GM10266 (cell line): ENCODE data around the gene BIN1.

Experiments used
- DNase-seq: peaks from one replicate; pipeline ENCODE4 v3.0.0; 2012; ENCODE audit errors: extremely low spot score
- TF ChIP-seq, protein P1 (sequence below): IDR thresholded peaks from 2 replicates; pipeline ENCODE4 v1.5.1; 2012; ENCODE audit warnings: mild to moderate bottlenecking, low read depth; ENCODE audit not compliant: control insufficient read depth, insufficient read depth; ENCODE audit errors: missing control alignments

The BIN1 gene

DNA sequence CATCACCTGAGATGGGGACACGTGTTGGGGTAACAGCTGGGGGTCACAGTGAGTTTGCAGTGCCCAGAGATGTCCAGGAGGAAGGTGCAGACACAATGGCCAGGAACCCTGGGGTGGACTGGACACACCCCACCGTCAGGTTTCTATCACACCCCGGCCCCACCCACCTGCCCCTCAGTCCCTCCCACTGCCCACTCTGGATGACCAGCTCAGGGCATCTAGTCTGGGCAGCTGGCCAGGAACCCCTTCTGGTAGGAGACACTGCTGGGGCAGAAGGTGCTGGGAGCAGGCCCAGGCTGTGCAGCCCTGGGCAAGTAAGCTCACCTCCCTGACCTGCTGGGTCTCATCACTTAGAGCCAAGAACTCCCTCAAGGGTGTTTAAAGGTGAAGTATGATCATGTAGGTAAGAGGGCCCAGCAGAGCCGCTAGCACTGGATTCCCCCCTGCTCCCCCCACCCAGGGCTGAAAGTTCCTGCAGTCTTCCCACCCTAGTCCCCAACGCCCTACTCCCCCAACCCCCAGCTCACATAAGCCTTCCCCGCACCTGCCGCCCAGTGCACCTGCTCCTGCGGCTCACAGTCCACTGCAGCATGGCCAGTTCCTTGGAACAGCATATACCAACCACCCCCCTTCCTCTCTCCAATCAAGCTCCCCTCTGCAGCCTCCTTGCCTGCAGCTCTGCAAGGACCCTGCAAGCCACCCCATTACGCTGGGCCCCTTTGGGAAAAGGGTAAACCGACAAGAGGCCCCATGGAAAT is 17.3 kb downstream of the BIN1 start:
- TF ChIP-seq, protein P1, sequence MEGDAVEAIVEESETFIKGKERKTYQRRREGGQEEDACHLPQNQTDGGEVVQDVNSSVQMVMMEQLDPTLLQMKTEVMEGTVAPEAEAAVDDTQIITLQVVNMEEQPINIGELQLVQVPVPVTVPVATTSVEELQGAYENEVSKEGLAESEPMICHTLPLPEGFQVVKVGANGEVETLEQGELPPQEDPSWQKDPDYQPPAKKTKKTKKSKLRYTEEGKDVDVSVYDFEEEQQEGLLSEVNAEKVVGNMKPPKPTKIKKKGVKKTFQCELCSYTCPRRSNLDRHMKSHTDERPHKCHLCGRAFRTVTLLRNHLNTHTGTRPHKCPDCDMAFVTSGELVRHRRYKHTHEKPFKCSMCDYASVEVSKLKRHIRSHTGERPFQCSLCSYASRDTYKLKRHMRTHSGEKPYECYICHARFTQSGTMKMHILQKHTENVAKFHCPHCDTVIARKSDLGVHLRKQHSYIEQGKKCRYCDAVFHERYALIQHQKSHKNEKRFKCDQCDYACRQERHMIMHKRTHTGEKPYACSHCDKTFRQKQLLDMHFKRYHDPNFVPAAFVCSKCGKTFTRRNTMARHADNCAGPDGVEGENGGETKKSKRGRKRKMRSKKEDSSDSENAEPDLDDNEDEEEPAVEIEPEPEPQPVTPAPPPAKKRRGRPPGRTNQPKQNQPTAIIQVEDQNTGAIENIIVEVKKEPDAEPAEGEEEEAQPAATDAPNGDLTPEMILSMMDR = no peak
- no peak for DNase-seq

DNA sequence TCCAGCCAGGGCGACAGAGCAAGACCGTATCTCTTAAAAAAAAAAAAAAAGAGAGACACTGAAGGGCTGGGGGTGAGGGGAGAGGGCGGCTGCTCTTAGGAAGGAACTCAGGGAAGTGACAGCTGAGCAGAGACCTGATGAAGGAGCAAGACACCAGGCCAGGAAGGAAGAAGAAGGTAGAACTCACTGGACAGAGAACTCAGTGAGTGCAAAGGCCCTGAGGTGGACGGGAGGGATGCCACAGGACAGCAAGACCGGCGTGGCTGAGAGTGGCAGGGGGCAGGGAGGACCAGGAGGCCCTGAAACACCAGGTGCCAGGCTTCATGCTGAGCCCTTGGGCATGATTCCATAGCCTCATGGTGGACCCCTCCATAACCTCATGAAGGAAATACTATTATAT is 18.2 kb downstream of the BIN1 start:
- DNase-seq = no peak
- TF ChIP-seq, protein P1 = no peak

DNA sequence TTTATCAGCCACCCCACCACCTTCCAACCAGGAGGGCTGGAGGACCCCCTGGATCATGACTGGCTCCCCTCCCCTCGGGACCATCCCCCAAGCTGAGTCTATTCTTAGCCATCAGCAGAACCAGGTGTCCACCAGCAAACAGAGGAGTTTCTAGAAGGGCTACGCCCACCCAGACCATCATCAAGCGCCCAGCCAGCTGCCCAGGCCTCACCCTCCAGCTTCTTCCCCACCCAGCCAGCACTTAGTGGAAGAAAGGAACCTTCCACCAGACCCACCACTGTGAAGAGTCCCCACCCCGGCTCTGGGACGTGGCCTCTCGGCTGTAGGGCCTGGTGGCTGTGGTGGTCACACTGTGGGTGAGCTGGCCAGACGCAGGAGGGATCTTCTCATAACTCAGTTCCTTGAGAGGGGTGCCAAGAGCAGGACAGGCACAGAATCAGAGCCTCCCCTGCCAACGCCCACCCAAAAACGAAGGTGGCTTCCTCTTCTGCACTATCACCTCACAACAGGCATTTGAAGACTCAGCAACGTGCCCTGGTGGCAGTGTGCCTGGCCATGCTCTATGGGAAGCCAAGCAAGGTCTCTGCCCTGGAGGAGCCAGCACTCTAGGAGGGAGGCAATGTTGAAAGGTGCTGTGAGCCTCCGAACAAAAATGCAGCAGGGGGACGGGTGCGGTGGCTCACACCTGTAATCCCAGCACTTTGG is 19.0 kb downstream of the BIN1 start:
- no peak for DNase-seq
- TF ChIP-seq, protein P1 = no peak

DNA sequence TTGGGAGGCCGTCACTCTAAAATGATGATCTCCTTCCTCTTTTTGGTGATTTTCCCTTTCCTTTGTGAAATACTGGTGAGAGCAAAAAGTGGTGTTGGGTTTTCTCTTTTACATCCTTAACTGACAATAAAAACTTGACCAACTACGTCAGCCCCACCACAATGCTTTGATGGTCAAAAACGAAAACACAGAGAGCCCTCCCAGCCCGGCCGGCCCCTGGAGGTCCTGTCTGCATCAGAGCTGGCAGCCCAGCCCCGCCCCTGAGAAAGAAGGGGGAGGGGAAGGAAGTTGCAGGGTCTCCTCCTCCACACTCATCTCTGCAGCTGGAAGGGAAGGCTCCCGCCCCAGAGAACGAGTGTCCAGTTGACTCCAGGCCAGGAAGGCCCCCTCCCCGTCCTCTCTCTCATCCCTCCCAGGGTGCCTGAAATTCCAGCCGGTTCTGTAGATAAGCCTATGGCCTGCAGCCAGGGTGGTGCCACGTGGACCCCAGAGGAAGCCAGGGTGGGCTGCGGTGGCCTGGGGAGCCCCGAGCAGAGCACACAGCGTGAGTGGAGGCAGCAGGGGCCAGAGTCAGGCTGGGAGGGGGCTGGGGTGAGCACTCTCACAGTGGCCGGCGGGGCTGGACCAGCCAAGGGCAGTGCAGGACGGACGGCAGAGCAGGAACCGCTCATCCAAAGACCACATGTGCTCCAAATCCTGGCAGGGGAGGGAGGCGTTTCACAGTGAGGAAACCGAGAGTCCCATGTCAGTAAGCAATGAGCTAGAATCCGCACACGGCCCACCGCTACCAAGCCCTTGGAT is 19.8 kb downstream of the BIN1 start:
- peak; percentile 78 for DNase-seq
- TF ChIP-seq, protein P1 = no peak

DNA sequence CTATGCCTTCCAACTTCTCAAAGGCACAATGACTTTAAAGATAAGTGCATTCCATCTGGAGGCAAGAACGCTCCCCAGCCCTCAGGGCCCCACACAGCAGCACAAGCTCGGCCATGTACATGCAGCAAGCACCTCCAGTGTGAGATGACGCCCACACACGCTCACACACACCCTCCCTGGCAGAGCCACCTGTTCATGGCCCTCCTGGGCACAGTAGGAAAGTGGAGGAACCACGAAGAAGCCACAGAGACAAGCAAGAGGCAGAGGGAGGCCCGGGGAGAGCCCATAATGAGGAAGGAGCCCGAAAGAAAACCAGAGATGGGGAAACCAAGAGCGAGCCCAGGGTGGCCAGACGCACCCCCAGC is 21.7 kb downstream of the BIN1 start:
- TF ChIP-seq, protein P1 = no peak
- no peak for DNase-seq

DNA sequence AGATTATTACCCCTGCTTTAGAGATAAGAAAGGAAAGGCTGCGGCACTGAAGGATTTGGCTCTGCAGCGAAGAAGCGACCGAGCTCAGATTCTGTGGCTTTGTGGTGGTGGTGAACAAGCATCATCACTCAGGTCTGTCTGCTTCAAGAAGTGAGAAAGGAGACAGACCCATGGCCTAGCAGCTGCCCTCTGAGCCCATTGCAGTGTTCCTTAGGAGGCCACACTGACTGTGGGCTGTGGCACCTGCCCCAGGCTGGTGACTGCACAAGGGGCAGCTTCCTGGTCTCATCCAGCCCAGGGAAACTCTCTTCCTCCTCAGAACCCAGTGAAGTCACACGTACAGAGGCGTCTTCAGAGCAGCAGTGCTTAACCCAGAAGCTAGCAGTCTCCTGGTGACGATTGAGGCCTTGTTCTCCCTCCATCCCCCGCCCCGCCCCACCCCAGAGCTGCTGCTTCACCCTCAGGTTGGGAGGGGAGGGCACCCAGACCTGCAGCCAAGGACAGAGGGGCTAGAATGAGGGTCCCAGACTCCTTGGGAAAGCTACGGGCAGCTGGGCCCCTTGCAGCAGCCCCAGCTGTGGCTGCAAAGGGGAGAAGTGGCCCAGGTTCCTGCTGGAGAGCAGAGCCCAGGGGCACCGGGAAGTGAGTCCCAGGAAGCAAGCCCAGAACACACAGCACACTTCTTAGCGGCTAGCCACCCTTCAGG is 22.2 kb downstream of the BIN1 start:
- no peak for DNase-seq
- TF ChIP-seq, protein P1 = no peak
